ENCODE data around the gene ZBTB16. TPM values are rescaled to one million over a fixed set of nuclear protein-coding genes. Genes with fewer than 3 reads are reported as not detected.

ZBTB16 gene
- total and polyA plus RNA-seq, 10 donors, result 1.5 to 85.6 (median 42.1) TPM

DNA sequence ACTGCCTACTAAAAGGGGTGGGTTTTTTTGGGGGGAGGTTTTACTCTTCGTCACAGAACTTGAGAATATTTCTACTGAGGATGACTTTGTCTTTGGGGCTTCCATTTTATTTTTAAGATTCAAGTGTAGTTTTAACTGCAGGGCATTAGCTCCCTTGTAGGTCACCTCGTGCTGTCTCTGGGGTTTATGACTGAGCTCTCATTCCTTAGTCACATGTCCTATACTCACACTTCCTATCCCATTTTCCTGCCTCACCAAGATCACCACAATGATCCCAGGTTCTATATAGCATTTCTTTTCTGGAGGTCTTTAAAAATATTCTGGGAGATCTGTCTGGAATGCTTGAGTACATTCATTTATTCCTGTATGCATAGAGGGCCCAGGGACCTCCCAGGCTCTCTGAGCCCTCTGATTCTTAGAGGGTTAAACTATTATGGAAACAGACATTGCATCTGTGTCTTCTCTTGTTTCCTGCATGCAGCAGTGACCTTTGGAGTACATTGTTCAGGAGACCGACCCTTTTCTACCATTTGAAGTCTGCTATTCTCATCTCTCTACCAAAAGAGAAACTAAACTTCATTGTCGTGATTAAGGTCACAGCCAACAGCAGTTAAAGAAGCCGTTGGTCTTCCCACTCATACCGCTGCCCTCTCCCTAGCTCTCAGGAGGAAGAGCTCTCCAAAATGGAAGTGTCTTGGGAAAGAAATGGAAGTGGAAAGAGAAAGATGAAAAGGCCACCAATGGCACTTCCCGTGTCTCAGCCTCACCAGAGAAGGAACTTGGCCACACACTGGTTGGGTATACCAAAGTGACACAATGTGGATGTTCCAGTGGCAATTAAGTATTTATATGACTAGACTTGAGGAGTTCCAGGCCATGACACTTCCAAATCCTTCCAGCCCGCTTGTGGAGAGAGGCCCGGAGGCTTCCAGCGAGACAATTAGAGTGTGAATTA lies 77.5 kb downstream of the ZBTB16 start:
- 53 to 70% (median 64%) methylated on average over 10 of the region's 10 CpGs for WGBS, 5 donors
- peaks cover 0 to 16% (median 0%) of the 10 kb centered on the region in 6 donors for H3K36me3 ChIP-seq
- no peak for DNase-seq
- H3K9me3 ChIP-seq, result no peaks in the 10 kb centered on the region
- H3K4me1 ChIP-seq, result peaks cover 32 to 100% (median 68%) of the 10 kb centered on the region in 6 donors
- intact Hi-C loops (cut with DNase I; ENCODE audit: low total_unique reads), result loop anchor here (10.0 kb wide), 1 partner anchor 52 kb away; no protein-coding TSS in a partner anchor
- TF ChIP-seq POLR2AphosphoS5 (IDR thresholded peaks at IDR 0.05) (no peak), POLR2A (IDR thresholded peaks at IDR 0.05) (no peak)
- TF ChIP-seq, protein P1, sequence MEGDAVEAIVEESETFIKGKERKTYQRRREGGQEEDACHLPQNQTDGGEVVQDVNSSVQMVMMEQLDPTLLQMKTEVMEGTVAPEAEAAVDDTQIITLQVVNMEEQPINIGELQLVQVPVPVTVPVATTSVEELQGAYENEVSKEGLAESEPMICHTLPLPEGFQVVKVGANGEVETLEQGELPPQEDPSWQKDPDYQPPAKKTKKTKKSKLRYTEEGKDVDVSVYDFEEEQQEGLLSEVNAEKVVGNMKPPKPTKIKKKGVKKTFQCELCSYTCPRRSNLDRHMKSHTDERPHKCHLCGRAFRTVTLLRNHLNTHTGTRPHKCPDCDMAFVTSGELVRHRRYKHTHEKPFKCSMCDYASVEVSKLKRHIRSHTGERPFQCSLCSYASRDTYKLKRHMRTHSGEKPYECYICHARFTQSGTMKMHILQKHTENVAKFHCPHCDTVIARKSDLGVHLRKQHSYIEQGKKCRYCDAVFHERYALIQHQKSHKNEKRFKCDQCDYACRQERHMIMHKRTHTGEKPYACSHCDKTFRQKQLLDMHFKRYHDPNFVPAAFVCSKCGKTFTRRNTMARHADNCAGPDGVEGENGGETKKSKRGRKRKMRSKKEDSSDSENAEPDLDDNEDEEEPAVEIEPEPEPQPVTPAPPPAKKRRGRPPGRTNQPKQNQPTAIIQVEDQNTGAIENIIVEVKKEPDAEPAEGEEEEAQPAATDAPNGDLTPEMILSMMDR (IDR thresholded peaks at IDR 0.05 in 8 of 11, conservative IDR thresholded peaks at IDR 0.05 in 3 of 11), result no peak
- H3K4me3 ChIP-seq, result peak overlapping the region in 1 of 8 donors; percentile 19
- no peaks in the 10 kb centered on the region for H3K27me3 ChIP-seq (replicated peaks in 1 of 7)
- peak overlapping the region in 6 of 8 donors; percentile 28 to 85 (median 62) for H3K27ac ChIP-seq

DNA sequence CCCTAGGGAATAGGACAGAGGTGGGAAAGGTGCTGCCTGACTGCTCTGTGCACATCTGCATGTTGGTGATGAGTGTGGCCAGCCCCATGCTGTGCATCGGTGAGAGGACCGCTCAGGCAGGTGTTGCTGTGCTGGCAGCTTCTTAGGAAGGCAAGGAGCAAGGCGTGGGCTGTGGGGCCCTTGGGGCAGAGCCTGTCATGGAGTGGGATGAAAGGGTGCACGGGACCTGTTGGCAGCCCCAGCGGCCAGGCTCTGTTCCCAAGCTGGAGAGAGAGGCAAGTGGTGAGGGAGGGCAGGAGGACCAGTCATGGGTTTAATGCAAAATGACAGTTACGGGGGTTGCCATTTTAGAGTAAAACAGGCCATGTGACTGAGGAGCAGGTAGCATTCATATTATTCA lies 78.3 kb downstream of the ZBTB16 start:
- TF ChIP-seq, protein P1 (IDR thresholded peaks at IDR 0.05 in 8 of 11, conservative IDR thresholded peaks at IDR 0.05 in 3 of 11), result no peak
- TF ChIP-seq POLR2AphosphoS5 (IDR thresholded peaks at IDR 0.05) (peak in 2 of 3 donors; percentile 41 to 60), POLR2A (IDR thresholded peaks at IDR 0.05) (no peak)
- Histone ChIP-seq H3K27ac (peak overlapping the region in 4 of 8 donors; percentile 43 to 85 (median 82)), H3K36me3 (peaks cover 0 to 16% (median 0%) of the 10 kb centered on the region in 6 donors), H3K4me1 (peaks cover 32 to 100% (median 60%) of the 10 kb centered on the region in 6 donors), H3K27me3 (replicated peaks in 1 of 7) (no peaks in the 10 kb centered on the region), H3K4me3 (peak overlapping the region in 1 of 8 donors; percentile 19), H3K9me3 (no peaks in the 10 kb centered on the region)
- no peak for DNase-seq
- 91 to 94% (median 94%) methylated on average over 6 of the region's 6 CpGs for WGBS, 5 donors
- intact Hi-C loops (cut with DNase I; ENCODE audit: low total_unique reads), result loop anchor here (10.0 kb wide), 1 partner anchor 53 kb away; no protein-coding TSS in a partner anchor

DNA sequence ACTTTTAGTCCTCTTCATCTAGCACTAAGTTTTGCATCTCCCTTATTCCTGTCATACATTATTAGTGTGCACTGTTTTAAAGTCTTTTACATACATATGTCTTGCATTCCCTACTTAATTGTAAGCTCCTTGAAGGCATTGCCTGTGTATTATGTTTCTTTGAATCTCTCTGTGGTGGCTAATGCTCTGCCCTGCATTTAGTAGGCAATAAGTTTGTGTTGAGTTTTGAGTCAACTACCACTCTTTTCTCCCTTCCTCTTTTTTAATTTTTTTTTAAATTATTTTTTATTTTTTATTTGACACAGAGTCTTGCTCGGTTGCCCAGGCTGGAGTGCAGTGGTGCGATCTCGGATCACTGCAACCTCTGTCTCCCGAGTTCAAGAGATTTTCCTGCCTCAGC lies 78.9 kb downstream of the ZBTB16 start:
- no peaks in the 10 kb centered on the region for H3K27me3 ChIP-seq (replicated peaks in 1 of 7)
- 79 to 96% (median 89%) methylated on average over 4 of the region's 4 CpGs for WGBS, 5 donors
- no peak for DNase-seq
- H3K4me1 ChIP-seq, result peaks cover 32 to 100% (median 62%) of the 10 kb centered on the region in 6 donors
- TF ChIP-seq POLR2AphosphoS5 (IDR thresholded peaks at IDR 0.05) (no peak), POLR2A (IDR thresholded peaks at IDR 0.05) (no peak)
- TF ChIP-seq, protein P1 (IDR thresholded peaks at IDR 0.05 in 8 of 11, conservative IDR thresholded peaks at IDR 0.05 in 3 of 11), result no peak
- peak overlapping the region in 5 of 8 donors; percentile 32 to 85 (median 74) for H3K27ac ChIP-seq
- H3K4me3 ChIP-seq, result no peak overlapping the region
- intact Hi-C loops (cut with DNase I; ENCODE audit: low total_unique reads), result loop anchor here (10.0 kb wide), 1 partner anchor 54 kb away; no protein-coding TSS in a partner anchor
- H3K36me3 ChIP-seq, result peaks cover 0 to 16% (median 0%) of the 10 kb centered on the region in 6 donors
- H3K9me3 ChIP-seq, result no peaks in the 10 kb centered on the region

DNA sequence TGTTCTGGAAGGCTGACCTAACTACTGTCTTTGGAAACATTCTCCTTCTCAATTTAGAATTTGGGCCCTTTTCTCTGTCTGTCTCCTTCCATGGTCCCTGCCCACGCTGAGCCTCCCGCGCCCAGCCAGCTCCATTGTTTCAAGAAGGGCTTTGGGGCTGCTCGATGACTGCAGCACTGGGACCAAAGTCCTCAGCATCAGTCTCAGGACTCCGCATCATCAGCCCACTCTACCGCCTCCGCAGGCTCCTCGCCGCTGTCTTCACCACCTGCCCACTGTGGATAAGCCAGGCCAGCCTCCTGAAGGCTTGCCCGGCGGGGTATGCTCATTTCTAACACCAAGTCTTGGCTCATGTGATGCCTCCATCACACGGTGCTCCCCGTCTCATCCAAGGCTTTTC lies 81.3 kb downstream of the ZBTB16 start:
- no peak for DNase-seq
- H3K27me3 ChIP-seq (replicated peaks in 1 of 7), result no peaks in the 10 kb centered on the region
- 81 to 98% (median 90%) methylated on average over 13 of the region's 13 CpGs for WGBS, 5 donors
- intact Hi-C loops (cut with DNase I; ENCODE audit: low total_unique reads), result no loop called here
- H3K36me3 ChIP-seq, result peaks cover 0 to 16% (median 0%) of the 10 kb centered on the region in 6 donors
- H3K4me3 ChIP-seq, result no peak overlapping the region
- no peaks in the 10 kb centered on the region for H3K9me3 ChIP-seq
- peak overlapping the region in 1 of 8 donors; percentile 85 for H3K27ac ChIP-seq
- TF ChIP-seq POLR2A (IDR thresholded peaks at IDR 0.05), result no peak
- peak in 1 of 3 donors; percentile 25 for TF ChIP-seq POLR2AphosphoS5 (IDR thresholded peaks at IDR 0.05)
- TF ChIP-seq, protein P1 (IDR thresholded peaks at IDR 0.05 in 8 of 11, conservative IDR thresholded peaks at IDR 0.05 in 3 of 11), result no peak
- H3K4me1 ChIP-seq, result peaks cover 25 to 100% (median 62%) of the 10 kb centered on the region in 6 donors

Measured in spleen (tissue), 11 donors.